Suprapubic skin (tissue), 4 donors: ENCODE measurements around the gene SLC2A13.

ENCODE experiments used
- POLR2A ChIP-seq, 2 donors: fragments of 450-650 bp; IDR thresholded peaks; one replicate each; pipeline ENCODE4 v1.6.1; 2017; ENCODE audit warnings: antibody characterized with exemption in 2 of 2, mild to moderate bottlenecking in 2 of 2, moderate library complexity in 2 of 2
- POLR2AphosphoS5 ChIP-seq, 3 donors: sonication (generic); formaldehyde crosslinking; IDR thresholded peaks; one replicate each; pipeline ENCODE4 v1.6.1; 2017; ENCODE audit warnings: antibody characterized with exemption in 3 of 3
- TF ChIP-seq, protein P1 (sequence below), 2 donors: fragments of 200-600 bp in 1 of 2; fragments of 450-650 bp in 1 of 2; sonication (generic) in 1 of 2; IDR thresholded peaks; one replicate each; pipeline ENCODE4 v1.5.1; 2016 to 2019; ENCODE audit warnings: antibody characterized with exemption in 2 of 2, mild to moderate bottlenecking in 1 of 2, moderate library complexity in 1 of 2

DNA sequence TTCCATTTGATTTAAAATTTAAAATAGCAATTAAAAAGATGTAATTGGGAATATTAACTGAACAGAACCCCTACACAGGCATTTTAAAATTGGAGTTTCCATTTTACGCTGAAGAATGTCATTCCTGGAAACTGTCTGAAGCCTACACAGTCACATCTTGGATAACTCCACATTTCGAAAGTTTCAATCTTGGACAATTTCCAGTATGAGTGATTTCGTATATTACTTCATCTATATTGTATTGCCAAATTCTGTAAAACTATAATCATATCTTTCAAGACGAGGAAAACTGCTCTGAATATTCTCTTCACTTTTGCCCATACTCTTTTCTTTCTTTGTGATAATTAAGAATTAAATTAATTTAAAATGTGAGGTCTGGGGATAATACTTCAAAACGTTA lies 292.1 kb downstream of the SLC2A13 start:
- TF ChIP-seq, protein P1, sequence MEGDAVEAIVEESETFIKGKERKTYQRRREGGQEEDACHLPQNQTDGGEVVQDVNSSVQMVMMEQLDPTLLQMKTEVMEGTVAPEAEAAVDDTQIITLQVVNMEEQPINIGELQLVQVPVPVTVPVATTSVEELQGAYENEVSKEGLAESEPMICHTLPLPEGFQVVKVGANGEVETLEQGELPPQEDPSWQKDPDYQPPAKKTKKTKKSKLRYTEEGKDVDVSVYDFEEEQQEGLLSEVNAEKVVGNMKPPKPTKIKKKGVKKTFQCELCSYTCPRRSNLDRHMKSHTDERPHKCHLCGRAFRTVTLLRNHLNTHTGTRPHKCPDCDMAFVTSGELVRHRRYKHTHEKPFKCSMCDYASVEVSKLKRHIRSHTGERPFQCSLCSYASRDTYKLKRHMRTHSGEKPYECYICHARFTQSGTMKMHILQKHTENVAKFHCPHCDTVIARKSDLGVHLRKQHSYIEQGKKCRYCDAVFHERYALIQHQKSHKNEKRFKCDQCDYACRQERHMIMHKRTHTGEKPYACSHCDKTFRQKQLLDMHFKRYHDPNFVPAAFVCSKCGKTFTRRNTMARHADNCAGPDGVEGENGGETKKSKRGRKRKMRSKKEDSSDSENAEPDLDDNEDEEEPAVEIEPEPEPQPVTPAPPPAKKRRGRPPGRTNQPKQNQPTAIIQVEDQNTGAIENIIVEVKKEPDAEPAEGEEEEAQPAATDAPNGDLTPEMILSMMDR (IDR thresholded peaks at IDR 0.05), result no peak
- no peak for TF ChIP-seq POLR2AphosphoS5 (IDR thresholded peaks at IDR 0.05)
- TF ChIP-seq POLR2A (IDR thresholded peaks at IDR 0.05), result no peak
